Breast epithelium (tissue), 3 donors: ENCODE measurements around the gene NEK5.

ENCODE experiments used
- CTCF ChIP-seq, 3 donors: fragments of 450-650 bp; IDR thresholded peaks; one replicate each; pipeline ENCODE4 v1.5.1; 2016 to 2017; ENCODE audit warnings: antibody characterized with exemption in 3 of 3, mild to moderate bottlenecking in 3 of 3, moderate library complexity in 3 of 3
- POLR2A ChIP-seq: fragments of 450-650 bp; IDR thresholded peaks from one replicate; pipeline ENCODE4 v1.6.1; 2016; ENCODE audit warnings: antibody characterized with exemption, mild to moderate bottlenecking, moderate library complexity

DNA sequence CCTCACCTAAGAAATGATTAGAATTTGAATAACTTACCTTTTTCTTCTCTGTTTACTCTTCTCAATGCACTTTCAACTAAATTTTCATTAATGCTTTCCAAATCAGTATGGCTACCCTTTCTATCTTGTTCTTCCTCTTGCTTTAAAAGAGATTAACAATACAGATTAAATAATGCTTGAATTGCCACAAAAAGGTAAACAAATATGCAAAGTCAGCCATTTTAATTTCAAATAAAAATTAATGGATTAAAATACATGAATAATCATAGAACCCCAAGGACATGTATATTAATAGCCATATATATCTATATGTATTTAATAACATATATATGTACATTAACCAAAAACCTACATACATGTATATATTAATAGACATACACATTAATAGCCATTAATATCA, 7.9 kb upstream of the NEK5 start:
- TF ChIP-seq POLR2A (no peak), CTCF (IDR thresholded peaks at IDR 0.05) (no peak)
